Muscle layer of colon (tissue), 2 donors: ENCODE measurements around the gene RAD23A.

ENCODE experiments used
- H3K27ac ChIP-seq: one replicate; pipeline ENCODE4 v1.7.0; 2013; ENCODE audit warnings: low read depth, mild to moderate bottlenecking, low read length, moderate library complexity
- H3K27me3 ChIP-seq, 2 donors: one replicate each; pipeline ENCODE4 v1.7.0; 2013; ENCODE audit warnings: low read length in 2 of 2, mild to moderate bottlenecking in 2 of 2; ENCODE audit not compliant: insufficient read depth in 2 of 2, control insufficient read depth in 1 of 2
- H3K36me3 ChIP-seq: one replicate; pipeline ENCODE4 v1.7.0; 2013; ENCODE audit warnings: mild to moderate bottlenecking, low read length; ENCODE audit not compliant: insufficient read depth
- H3K4me1 ChIP-seq: one replicate; pipeline ENCODE4 v1.7.0; 2013; ENCODE audit warnings: mild to moderate bottlenecking, low read length; ENCODE audit not compliant: insufficient read depth
- H3K4me3 ChIP-seq, 2 donors: one replicate each; pipeline ENCODE4 v1.7.0; 2013; ENCODE audit warnings: low read length in 2 of 2, low read depth in 1 of 2, mild to moderate bottlenecking in 1 of 2, moderate library complexity in 1 of 2
- H3K9ac ChIP-seq: one replicate; pipeline ENCODE4 v1.7.0; 2013; ENCODE audit warnings: low read length
- H3K9me3 ChIP-seq: one replicate; pipeline ENCODE4 v1.7.0; 2013; ENCODE audit warnings: mild to moderate bottlenecking, low read length
- donor health status: abdominal sarcoma.
- donor health status: Adenocarcinoma of cecum.

The RAD23A gene

GRCh38 chr19:13002166-13002898 lies 56.7 kb downstream of the RAD23A start:
- peak overlapping the region; percentile 93 for H3K27ac ChIP-seq
- no peaks in the 10 kb centered on the region for H3K9me3 ChIP-seq
- H3K4me1 ChIP-seq: peaks cover 89% of the 10 kb centered on the region
- peak overlapping the region; percentile 23 for H3K9ac ChIP-seq
- H3K27me3 ChIP-seq: no peaks in the 10 kb centered on the region
- peaks cover 13% of the 10 kb centered on the region for H3K36me3 ChIP-seq
- peak overlapping the region; percentile 46 to 55 for H3K4me3 ChIP-seq

DNA sequence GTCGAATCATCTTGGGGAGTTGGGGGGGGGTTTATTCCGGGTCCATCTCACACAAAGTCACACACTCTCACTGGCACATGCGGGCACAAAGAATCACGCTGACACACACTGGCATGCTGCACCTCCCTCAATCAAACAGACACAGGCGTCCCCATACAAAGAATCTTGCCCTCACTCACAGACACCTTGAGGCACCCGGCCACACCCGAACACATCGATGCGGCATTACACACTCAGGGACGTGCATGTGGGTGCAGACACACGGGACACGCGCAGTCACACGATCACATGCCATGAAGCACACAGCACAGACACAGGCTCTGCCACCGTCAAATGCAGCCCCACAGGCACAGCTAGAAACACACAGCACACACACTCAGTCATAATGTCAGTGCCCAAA lies 57.4 kb downstream of the RAD23A start:
- Histone ChIP-seq H3K27ac (peak overlapping the region; percentile 93), H3K9ac (peak overlapping the region; percentile 23), H3K27me3 (no peaks in the 10 kb centered on the region), H3K4me1 (peaks cover 88% of the 10 kb centered on the region), H3K36me3 (peaks cover 13% of the 10 kb centered on the region), H3K4me3 (peak overlapping the region in 1 of 2 donors; percentile 55), H3K9me3 (no peaks in the 10 kb centered on the region)
